ENCODE results near the gene TLR9. TPM values are rescaled to one million over a fixed set of nuclear protein-coding genes. Genes with fewer than 3 reads are reported as not detected.

TLR9 gene
- total RNA-seq, 1 experiment from 2014 or later: not detected

GRCh38 chr3:52203701-52204100 lies 21.7 kb downstream of the TLR9 start:
- whole genome bisulfite sequencing (ENCODE audit: extremely low coverage, insufficient read length, low lambda C conversion rate): no CpG with 5 or more reads among the region's 1 CpG
- Histone ChIP-seq H3K79me1 (ENCODE audit: insufficient read depth, low read depth, low read length, poor library complexity, severe bottlenecking) (no peaks in the 10 kb centered on the region), H3K9ac (ENCODE audit: extremely low read depth, insufficient read length, low read length) (no peak overlapping the region)

More at GRCh38 chr3:52203701-52204100, 21.7 kb downstream of the TLR9 start:
- Histone ChIP-seq H4K5ac (ENCODE audit: insufficient read length, low read depth, low read length) (no peak overlapping the region), H3K27me3 (ENCODE audit: insufficient read depth, low read length) (no peaks in the 10 kb centered on the region), H3K4me2 (ENCODE audit: insufficient read depth, insufficient read length, low read length) (no peak overlapping the region), H2BK15ac (ENCODE audit: low read depth, low read length) (no peak overlapping the region), H3K27ac (ENCODE audit: insufficient read length, low read depth, low read length) (no peak overlapping the region), H2BK20ac (ENCODE audit: low read depth, low read length, poor library complexity, severe bottlenecking) (no peak overlapping the region), H3K4me1 (ENCODE audit: insufficient read depth, low read length) (no peaks in the 10 kb centered on the region), H3K14ac (ENCODE audit: insufficient read depth, low read length) (no peak overlapping the region), H4K91ac (ENCODE audit: insufficient read length, low read depth, low read length) (no peak overlapping the region), H3K23ac (ENCODE audit: insufficient read length, low read depth, low read length) (no peak overlapping the region), H2BK120ac (ENCODE audit: low read depth, low read length, poor library complexity, severe bottlenecking) (no peak overlapping the region), H3K4ac (ENCODE audit: low read depth, low read length) (no peak overlapping the region), H4K20me1 (ENCODE audit: control insufficient read depth, insufficient read depth, insufficient read length) (no peaks in the 10 kb centered on the region), H2BK12ac (ENCODE audit: insufficient read length, low read depth, low read length) (no peak overlapping the region), H4K8ac (replicated peaks; ENCODE audit: insufficient read length, low read depth, low read length) (no peak overlapping the region), H2AK5ac (ENCODE audit: insufficient read length, low read length) (no peak overlapping the region), H3K23me2 (ENCODE audit: insufficient read length, low read depth, low read length, poor library complexity, severe bottlenecking) (peaks cover under 1% of the 10 kb centered on the region), H3K9me3 (ENCODE audit: control insufficient read depth, low read depth, low read length) (no peaks in the 10 kb centered on the region), H3K79me2 (ENCODE audit: insufficient read depth, low read length) (no peaks in the 10 kb centered on the region), H3K18ac (ENCODE audit: insufficient read length, low read depth, low read length) (no peak overlapping the region), H2AFZ (ENCODE audit: low read length) (no peak overlapping the region), H3K56ac (ENCODE audit: insufficient read length, low read depth, low read length) (no peak overlapping the region), H3T11ph (ENCODE audit: low read length) (no peak overlapping the region), H2BK5ac (ENCODE audit: insufficient read length, low read length) (no peak overlapping the region)
- no peak for TF ChIP-seq CTCF (conservative IDR thresholded peaks at IDR 0.05)
- Mint-ChIP-seq H3K36me3 (ENCODE audit: insufficient read depth in 1 of 3, low read depth in 3 of 3) (peaks cover 47 to 92% (median 88%) of the 10 kb centered on the region in 3 experiments; a peak in 6 of 7 replicates), H3K4me3 (no peak overlapping the region), H3K27ac (no peak overlapping the region), H3K9me3 (no peaks in the 10 kb centered on the region), H3K27me3 (ENCODE audit: low read depth) (no peaks in the 10 kb centered on the region), H3K4me1 (peaks cover 7% of the 10 kb centered on the region in 2 experiments)
- DNase-seq: no peak
